ENCODE results near the gene LHFPL6. TPM values are rescaled to one million over a fixed set of nuclear protein-coding genes. Genes with fewer than 3 reads are reported as not detected.

The LHFPL6 gene
- total and polyA plus RNA-seq, 4 donors: 58.1 to 214 (median 169) TPM

- Histone ChIP-seq H3K9me3 (ENCODE audit: control insufficient read depth, low read length) (no peaks in the 10 kb centered on the region), H3K27me3 (ENCODE audit: control insufficient read depth in 1 of 2, insufficient read depth in 2 of 2, low read length in 1 of 2) (no peaks in the 10 kb centered on the region), H3K36me3 (ENCODE audit: control insufficient read depth in 1 of 2, insufficient read depth in 2 of 2, low read length in 1 of 2) (no peaks in the 10 kb centered on the region), H3K4me1 (ENCODE audit: control insufficient read depth in 1 of 2, insufficient read depth in 2 of 2, low read length in 2 of 2) (peaks cover 0 to 4% of the 10 kb centered on the region in 2 donors), H3K27ac (ENCODE audit: low read depth in 1 of 2, low read length in 2 of 2) (no peak overlapping the region), H3K4me3 (ENCODE audit: low read length in 2 of 2) (no peak overlapping the region)
- no peak for DNase-seq
- ATAC-seq (ENCODE audit: low FRiP score): no peak
- intact Hi-C loops (cut with DNase I): no loop called here
Measured at GRCh38 chr13:39403106-39403505, 199.9 kb downstream of the LHFPL6 start.

- ATAC-seq (ENCODE audit: low FRiP score): no peak
- 80 to 84% methylated on average over 3 of the region's 3 CpGs for WGBS, 2 donors
Measured at GRCh38 chr13:39402221-39402970, 200.6 kb downstream of the LHFPL6 start.

GRCh38 chr13:39401756-39402155 lies 201.2 kb downstream of the LHFPL6 start:
- H3K9me3 ChIP-seq (ENCODE audit: control insufficient read depth, low read length): no peaks in the 10 kb centered on the region
- peaks cover 0 to 5% of the 10 kb centered on the region in 2 donors for H3K4me1 ChIP-seq (ENCODE audit: control insufficient read depth in 1 of 2, insufficient read depth in 2 of 2, low read length in 2 of 2)
- H3K36me3 ChIP-seq (ENCODE audit: control insufficient read depth in 1 of 2, insufficient read depth in 2 of 2, low read length in 1 of 2): no peaks in the 10 kb centered on the region
- ATAC-seq (ENCODE audit: low FRiP score) (no peak), DNase-seq (no peak)
- H3K27ac ChIP-seq (ENCODE audit: low read depth in 1 of 2, low read length in 2 of 2): no peak overlapping the region
- H3K27me3 ChIP-seq (ENCODE audit: control insufficient read depth in 1 of 2, insufficient read depth in 2 of 2, low read length in 1 of 2): no peaks in the 10 kb centered on the region
- intact Hi-C loops (cut with DNase I): no loop called here
- H3K4me3 ChIP-seq (ENCODE audit: low read length in 2 of 2): no peak overlapping the region
- WGBS, 2 donors: 95 to 97% methylated on average over 3 of the region's 3 CpGs

More at GRCh38 chr13:39402221-39402970, 200.6 kb downstream of the LHFPL6 start:
- no peak overlapping the region for H3K27ac ChIP-seq (ENCODE audit: low read depth in 1 of 2, low read length in 2 of 2)
- H3K4me3 ChIP-seq (ENCODE audit: low read length in 2 of 2): no peak overlapping the region
- no peaks in the 10 kb centered on the region for H3K9me3 ChIP-seq (ENCODE audit: control insufficient read depth, low read length)
- H3K27me3 ChIP-seq (ENCODE audit: control insufficient read depth in 1 of 2, insufficient read depth in 2 of 2, low read length in 1 of 2): no peaks in the 10 kb centered on the region
- intact Hi-C loops (cut with DNase I): no loop called here
- no peak for DNase-seq
- no peaks in the 10 kb centered on the region for H3K36me3 ChIP-seq (ENCODE audit: control insufficient read depth in 1 of 2, insufficient read depth in 2 of 2, low read length in 1 of 2)
- peaks cover 0 to 4% of the 10 kb centered on the region in 2 donors for H3K4me1 ChIP-seq (ENCODE audit: control insufficient read depth in 1 of 2, insufficient read depth in 2 of 2, low read length in 2 of 2)

GRCh38 chr13:39401046-39401705 lies 201.8 kb downstream of the LHFPL6 start:
- Histone ChIP-seq H3K4me3 (ENCODE audit: low read length in 2 of 2) (no peak overlapping the region), H3K9me3 (ENCODE audit: control insufficient read depth, low read length) (no peaks in the 10 kb centered on the region), H3K4me1 (ENCODE audit: control insufficient read depth in 1 of 2, insufficient read depth in 2 of 2, low read length in 2 of 2) (peaks cover 0 to 7% of the 10 kb centered on the region in 2 donors), H3K27me3 (ENCODE audit: control insufficient read depth in 1 of 2, insufficient read depth in 2 of 2, low read length in 1 of 2) (no peaks in the 10 kb centered on the region), H3K36me3 (ENCODE audit: control insufficient read depth in 1 of 2, insufficient read depth in 2 of 2, low read length in 1 of 2) (no peaks in the 10 kb centered on the region), H3K27ac (ENCODE audit: low read depth in 1 of 2, low read length in 2 of 2) (no peak overlapping the region)
- ATAC-seq (ENCODE audit: low FRiP score) (no peak), DNase-seq (no peak)
- intact Hi-C loops (cut with DNase I): no loop called here
- 91 to 95% methylated on average over 4 of the region's 4 CpGs for WGBS, 2 donors

- no peak overlapping the region for H3K4me3 ChIP-seq (ENCODE audit: low read length in 2 of 2)
- H3K36me3 ChIP-seq (ENCODE audit: control insufficient read depth in 1 of 2, insufficient read depth in 2 of 2, low read length in 1 of 2): no peaks in the 10 kb centered on the region
- H3K27ac ChIP-seq (ENCODE audit: low read depth in 1 of 2, low read length in 2 of 2): no peak overlapping the region
- ATAC-seq (ENCODE audit: low FRiP score) (no peak), DNase-seq (no peak)
- no peaks in the 10 kb centered on the region for H3K27me3 ChIP-seq (ENCODE audit: control insufficient read depth in 1 of 2, insufficient read depth in 2 of 2, low read length in 1 of 2)
- peaks cover 0 to 7% of the 10 kb centered on the region in 2 donors for H3K4me1 ChIP-seq (ENCODE audit: control insufficient read depth in 1 of 2, insufficient read depth in 2 of 2, low read length in 2 of 2)
- H3K9me3 ChIP-seq (ENCODE audit: control insufficient read depth, low read length): no peaks in the 10 kb centered on the region
- intact Hi-C loops (cut with DNase I): no loop called here
Measured at GRCh38 chr13:39399102-39399501, 203.9 kb downstream of the LHFPL6 start.

GRCh38 chr13:39397896-39398265 lies 205.1 kb downstream of the LHFPL6 start:
- peaks cover 0 to 3% of the 10 kb centered on the region in 2 donors for H3K4me1 ChIP-seq (ENCODE audit: control insufficient read depth in 1 of 2, insufficient read depth in 2 of 2, low read length in 2 of 2)
- intact Hi-C loops (cut with DNase I): no loop called here

GRCh38 chr13:39397226-39397895 lies 205.6 kb downstream of the LHFPL6 start:
- 4 to 11% methylated on average over 11 of the region's 11 CpGs for WGBS, 2 donors
- no peaks in the 10 kb centered on the region for H3K9me3 ChIP-seq (ENCODE audit: control insufficient read depth, low read length)
- no peak for DNase-seq
- no peaks in the 10 kb centered on the region for H3K27me3 ChIP-seq (ENCODE audit: control insufficient read depth in 1 of 2, insufficient read depth in 2 of 2, low read length in 1 of 2)
- no peak for ATAC-seq (ENCODE audit: low FRiP score)
- H3K27ac ChIP-seq (ENCODE audit: low read depth in 1 of 2, low read length in 2 of 2): peak overlapping the region; percentile 64 to 65
- intact Hi-C loops (cut with DNase I): no loop called here
- H3K36me3 ChIP-seq (ENCODE audit: control insufficient read depth in 1 of 2, insufficient read depth in 2 of 2, low read length in 1 of 2): no peaks in the 10 kb centered on the region
- peaks cover 0 to 3% of the 10 kb centered on the region in 2 donors for H3K4me1 ChIP-seq (ENCODE audit: control insufficient read depth in 1 of 2, insufficient read depth in 2 of 2, low read length in 2 of 2)
- no peak overlapping the region for H3K4me3 ChIP-seq (ENCODE audit: low read length in 2 of 2)

More at GRCh38 chr13:39397896-39398265, 205.1 kb downstream of the LHFPL6 start:
- no peak for DNase-seq
- H3K36me3 ChIP-seq (ENCODE audit: control insufficient read depth in 1 of 2, insufficient read depth in 2 of 2, low read length in 1 of 2): no peaks in the 10 kb centered on the region
- WGBS, 2 donors: 17 to 22% methylated on average over 3 of the region's 3 CpGs
- H3K9me3 ChIP-seq (ENCODE audit: control insufficient read depth, low read length): no peaks in the 10 kb centered on the region
- H3K27me3 ChIP-seq (ENCODE audit: control insufficient read depth in 1 of 2, insufficient read depth in 2 of 2, low read length in 1 of 2): no peaks in the 10 kb centered on the region
- peak overlapping the region; percentile 64 to 81 for H3K27ac ChIP-seq (ENCODE audit: low read depth in 1 of 2, low read length in 2 of 2)
- peak; percentile 61 for ATAC-seq (ENCODE audit: low FRiP score)
- H3K4me3 ChIP-seq (ENCODE audit: low read length in 2 of 2): no peak overlapping the region

- H3K27me3 ChIP-seq (ENCODE audit: control insufficient read depth in 1 of 2, insufficient read depth in 2 of 2, low read length in 1 of 2): no peaks in the 10 kb centered on the region
- H3K4me3 ChIP-seq (ENCODE audit: low read length in 2 of 2): peak overlapping the region; percentile 27 to 28
- intact Hi-C loops (cut with DNase I): no loop called here
- peaks cover 0 to 3% of the 10 kb centered on the region in 2 donors for H3K4me1 ChIP-seq (ENCODE audit: control insufficient read depth in 1 of 2, insufficient read depth in 2 of 2, low read length in 2 of 2)
- ATAC-seq (ENCODE audit: low FRiP score): peak; percentile 59
- H3K9me3 ChIP-seq (ENCODE audit: control insufficient read depth, low read length): no peaks in the 10 kb centered on the region
- peak overlapping the region; percentile 68 to 85 for H3K27ac ChIP-seq (ENCODE audit: low read depth in 1 of 2, low read length in 2 of 2)
- no peaks in the 10 kb centered on the region for H3K36me3 ChIP-seq (ENCODE audit: control insufficient read depth in 1 of 2, insufficient read depth in 2 of 2, low read length in 1 of 2)
- peak in 1 of 2 donors; percentile 51 for DNase-seq
- WGBS, 2 donors: 5% methylated on average over 13 of the region's 13 CpGs
Measured at GRCh38 chr13:39394796-39395678, 208.0 kb downstream of the LHFPL6 start.

Data from aorta (tissue), 5 donors.